H1 (cell line): ENCODE results near the gene EWSR1.
"Not testable (repeated sequence)": the region's sequence is repeated elsewhere in the genome, so short reads cannot be mapped to it uniquely, and the experiment has no call there.

Experiments used
- CHD2 ChIP-seq: IDR thresholded peaks from 2 replicates; pipeline ENCODE4 v1.6.1; 2012; ENCODE audit warnings: low read length, improper control_type of control experiment
- CREB1 ChIP-seq: IDR thresholded peaks from 2 replicates; pipeline ENCODE4 v1.6.1; 2012; ENCODE audit warnings: inconsistent platforms
- CTCF ChIP-seq, 3 experiments: IDR thresholded peaks; 1 replicate in 2 of 3; 2 replicates in 1 of 3; pipeline versions ENCODE4 v1.5.1 to v1.6.1; 2011; ENCODE audit warnings: low read length in 3 of 3, mild to moderate bottlenecking in 3 of 3, inconsistent platforms in 2 of 3, low read depth in 1 of 3, moderate library complexity in 1 of 3; ENCODE audit not compliant: insufficient read depth in 1 of 3; ENCODE audit errors: control extremely low read depth in 1 of 3
- POLR2AphosphoS5 ChIP-seq: IDR thresholded peaks from 2 replicates; pipeline ENCODE4 v1.6.1; 2011; ENCODE audit warnings: low read depth, low read length
- RAD21 ChIP-seq, 2 experiments: IDR thresholded peaks in 1 of 2; conservative IDR thresholded peaks in 1 of 2; 2 replicates each; pipeline ENCODE4 v1.6.1; 2011; ENCODE audit warnings: low read depth in 2 of 2, low read length in 2 of 2, improper control_type of control experiment in 1 of 2, inconsistent platforms in 1 of 2, mild to moderate bottlenecking in 1 of 2, moderate library complexity in 1 of 2
- SAP30 ChIP-seq: fragments of 300-600 bp; sonication (generic); IDR thresholded peaks from 2 replicates; pipeline ENCODE4 v1.7.1; 2012; ENCODE audit warnings: low read length, moderate library complexity, mild to moderate bottlenecking, inconsistent platforms; ENCODE audit not compliant: insufficient read depth, insufficient replicate concordance
- SP1 ChIP-seq: IDR thresholded peaks from 2 replicates; pipeline ENCODE4 v1.6.1; 2011; ENCODE audit warnings: low read depth, low read length

- TF ChIP-seq RAD21 (IDR thresholded peaks at IDR 0.05 in 1 of 2, conservative IDR thresholded peaks at IDR 0.05 in 1 of 2; ENCODE audit: low read depth in 2 of 2, low read length in 2 of 2); SAP30; CTCF (IDR thresholded peaks at IDR 0.05; ENCODE audit: control extremely low read depth in 1 of 3, insufficient read depth in 1 of 3, low read depth in 1 of 3, low read length in 3 of 3); SP1; POLR2AphosphoS5; CREB1; CHD2: not testable (repeated sequence)
Observed at GRCh38 chr22:29219409-29219782, 48.7 kb upstream of the EWSR1 start.
